ENCODE results near the gene ANO1. TPM values are rescaled to one million over a fixed set of nuclear protein-coding genes. Genes with fewer than 3 reads are reported as not detected.
A peak's percentile ranks its signal among the peaks of the same experiment; 100 is the strongest.

The ANO1 gene
- total RNA-seq, 1 donor from 2014 or later, result 5.7 TPM

- DNase-seq (ENCODE audit: low spot score), result no peak
Observed at GRCh38 chr11:70049045-70049444, 29.1 kb upstream of the ANO1 start.

- DNase-seq (ENCODE audit: low spot score), result no peak
Observed at GRCh38 chr11:70050243-70050642, 27.9 kb upstream of the ANO1 start.

- no peak for DNase-seq (ENCODE audit: low spot score)
Observed at GRCh38 chr11:70054004-70054403, 24.1 kb upstream of the ANO1 start.

- DNase-seq (ENCODE audit: low spot score), result no peak
Observed at GRCh38 chr11:70055444-70055843, 22.7 kb upstream of the ANO1 start.

- DNase-seq (ENCODE audit: low spot score), result no peak
Observed at GRCh38 chr11:70057080-70057479, 21.0 kb upstream of the ANO1 start.

GRCh38 chr11:70059971-70060370, 18.1 kb upstream of the ANO1 start:
- no peak for DNase-seq (ENCODE audit: low spot score)

GRCh38 chr11:70060611-70061293, 17.4 kb upstream of the ANO1 start:
- DNase-seq (ENCODE audit: low spot score), result no peak

GRCh38 chr11:70061734-70062133, 16.4 kb upstream of the ANO1 start:
- no peak for DNase-seq (ENCODE audit: low spot score)

- no peak for DNase-seq (ENCODE audit: low spot score)
Observed at GRCh38 chr11:70063121-70063520, 15.0 kb upstream of the ANO1 start.

GRCh38 chr11:70063555-70063954, 14.6 kb upstream of the ANO1 start:
- no peak for DNase-seq (ENCODE audit: low spot score)

- DNase-seq (ENCODE audit: low spot score), result no peak
Observed at GRCh38 chr11:70064008-70064725, 13.9 kb upstream of the ANO1 start.

- no peak for DNase-seq (ENCODE audit: low spot score)
Observed at GRCh38 chr11:70064726-70065317, 13.3 kb upstream of the ANO1 start.

GRCh38 chr11:70065318-70066135, 12.6 kb upstream of the ANO1 start:
- DNase-seq (ENCODE audit: low spot score), result no peak

- no peak for DNase-seq (ENCODE audit: low spot score)
Observed at GRCh38 chr11:70066136-70066520, 12.0 kb upstream of the ANO1 start.

GRCh38 chr11:70066628-70067027, 11.5 kb upstream of the ANO1 start:
- no peak for DNase-seq (ENCODE audit: low spot score)

- no peak for DNase-seq (ENCODE audit: low spot score)
Observed at GRCh38 chr11:70067036-70067435, 11.1 kb upstream of the ANO1 start.

- no peak for DNase-seq (ENCODE audit: low spot score)
Observed at GRCh38 chr11:70067591-70068341, 10.4 kb upstream of the ANO1 start.

- no peak for DNase-seq (ENCODE audit: low spot score)
Observed at GRCh38 chr11:70068345-70068744, 9.8 kb upstream of the ANO1 start.

GRCh38 chr11:70068950-70069349, 9.2 kb upstream of the ANO1 start:
- DNase-seq (ENCODE audit: low spot score), result peak; percentile 88

- DNase-seq (ENCODE audit: low spot score), result no peak
Observed at GRCh38 chr11:70070706-70071105, 7.4 kb upstream of the ANO1 start.

GRCh38 chr11:70071996-70072395, 6.1 kb upstream of the ANO1 start:
- no peak for DNase-seq (ENCODE audit: low spot score)
